Dendritic cell treated with granulocyte-macrophage colony-stimulating factor and Interleukin-4, amounts not matched to agents 40 ng/mL and 50 ng/mL, for 4 days (primary cell): Measurements from ENCODE around the gene SRGAP1.
"Not testable (repeated sequence)": the region's sequence is repeated elsewhere in the genome, so short reads cannot be mapped to it uniquely, and the experiment has no call there.

Experiments used
- H3K27ac Mint-ChIP-seq: one replicate; pipeline ENCODE4 v1.8.0; 2022; ENCODE audit warnings: mild to moderate bottlenecking, mixed read lengths
- H3K27me3 Mint-ChIP-seq: one replicate; pipeline ENCODE4 v1.8.0; 2022; ENCODE audit warnings: mild to moderate bottlenecking, mixed read lengths
- H3K36me3 Mint-ChIP-seq: one replicate; pipeline ENCODE4 v1.8.0; 2022; ENCODE audit warnings: low read depth, mixed read lengths
- H3K4me1 Mint-ChIP-seq: one replicate; pipeline ENCODE4 v1.8.0; 2022; ENCODE audit warnings: low read depth, mixed read lengths
- H3K4me3 Mint-ChIP-seq: one replicate; pipeline ENCODE4 v1.8.0; 2022; ENCODE audit warnings: mild to moderate bottlenecking, moderate library complexity, mixed read lengths
- H3K9me3 Mint-ChIP-seq: one replicate; pipeline ENCODE4 v1.8.0; 2022; ENCODE audit warnings: mixed read lengths
- intact Hi-C: fragments of 100-400 bp; cut with micrococcal nuclease; formaldehyde crosslinking; loops from one replicate; pipeline ENCODE4 v1.15.0; 2022

Gene SRGAP1

GRCh38 chr12:64027311-64027710 is 182.8 kb downstream of the SRGAP1 start:
- H3K27ac Mint-ChIP-seq, result no peak overlapping the region
- peaks cover 10% of the 10 kb centered on the region for H3K36me3 Mint-ChIP-seq
- H3K4me1 Mint-ChIP-seq, result no peaks in the 10 kb centered on the region
- no peaks in the 10 kb centered on the region for H3K9me3 Mint-ChIP-seq
- intact Hi-C loops, result no loop called here
- H3K27me3 Mint-ChIP-seq, result peaks cover 1% of the 10 kb centered on the region
- no peak overlapping the region for H3K4me3 Mint-ChIP-seq

GRCh38 chr12:64028541-64028940 is 184.0 kb downstream of the SRGAP1 start:
- Mint-ChIP-seq H3K4me3 (no peak overlapping the region), H3K36me3 (peaks cover 12% of the 10 kb centered on the region), H3K27me3 (peaks cover 1% of the 10 kb centered on the region), H3K9me3 (no peaks in the 10 kb centered on the region), H3K27ac (no peak overlapping the region), H3K4me1 (no peaks in the 10 kb centered on the region)
- intact Hi-C loops, result no loop called here

GRCh38 chr12:64029013-64029857 is 184.7 kb downstream of the SRGAP1 start:
- peaks cover under 1% of the 10 kb centered on the region for H3K27me3 Mint-ChIP-seq
- no peak overlapping the region for H3K4me3 Mint-ChIP-seq
- H3K36me3 Mint-ChIP-seq, result peaks cover 12% of the 10 kb centered on the region
- no peaks in the 10 kb centered on the region for H3K9me3 Mint-ChIP-seq
- peaks cover 5% of the 10 kb centered on the region for H3K4me1 Mint-ChIP-seq
- intact Hi-C loops, result no loop called here
- H3K27ac Mint-ChIP-seq, result no peak overlapping the region

GRCh38 chr12:64030155-64030554 is 185.7 kb downstream of the SRGAP1 start:
- H3K27me3 Mint-ChIP-seq, result no peaks in the 10 kb centered on the region
- H3K36me3 Mint-ChIP-seq, result peaks cover 12% of the 10 kb centered on the region
- intact Hi-C loops, result no loop called here
- H3K27ac Mint-ChIP-seq, result no peak overlapping the region
- no peak overlapping the region for H3K4me3 Mint-ChIP-seq
- no peaks in the 10 kb centered on the region for H3K9me3 Mint-ChIP-seq
- H3K4me1 Mint-ChIP-seq, result peaks cover 14% of the 10 kb centered on the region

- Mint-ChIP-seq H3K4me1 (peaks cover 19% of the 10 kb centered on the region), H3K36me3 (peaks cover 12% of the 10 kb centered on the region)
- H3K9me3 Mint-ChIP-seq, H3K27ac Mint-ChIP-seq, intact Hi-C loops, H3K4me3 Mint-ChIP-seq, H3K27me3 Mint-ChIP-seq: not testable (repeated sequence)
These were observed 189.6 kb downstream of the SRGAP1 start for GRCh38 chr12:64034056-64034455.

- H3K9me3 Mint-ChIP-seq, result no peaks in the 10 kb centered on the region
- peaks cover 8% of the 10 kb centered on the region for H3K36me3 Mint-ChIP-seq
These were observed 190.5 kb downstream of the SRGAP1 start for GRCh38 chr12:64034901-64035576.

GRCh38 chr12:64036414-64036813 is 191.9 kb downstream of the SRGAP1 start:
- intact Hi-C loops, result no loop called here
- peaks cover 22% of the 10 kb centered on the region for H3K4me1 Mint-ChIP-seq
- H3K9me3 Mint-ChIP-seq, result no peaks in the 10 kb centered on the region
- H3K4me3 Mint-ChIP-seq, result no peak overlapping the region
- no peaks in the 10 kb centered on the region for H3K27me3 Mint-ChIP-seq
- no peak overlapping the region for H3K27ac Mint-ChIP-seq
- H3K36me3 Mint-ChIP-seq, result peaks cover 8% of the 10 kb centered on the region

More at GRCh38 chr12:64034901-64035576, 190.5 kb downstream of the SRGAP1 start:
- H3K4me3 Mint-ChIP-seq, result no peak overlapping the region
- intact Hi-C loops, result no loop called here
- H3K27me3 Mint-ChIP-seq, result no peaks in the 10 kb centered on the region
- no peak overlapping the region for H3K27ac Mint-ChIP-seq
- peaks cover 22% of the 10 kb centered on the region for H3K4me1 Mint-ChIP-seq

GRCh38 chr12:64039281-64039871 is 194.9 kb downstream of the SRGAP1 start:
- Mint-ChIP-seq H3K4me1 (peaks cover 16% of the 10 kb centered on the region), H3K27me3 (no peaks in the 10 kb centered on the region), H3K9me3 (no peaks in the 10 kb centered on the region), H3K36me3 (peaks cover 6% of the 10 kb centered on the region), H3K4me3 (no peak overlapping the region), H3K27ac (no peak overlapping the region)
- intact Hi-C loops, result no loop called here

- intact Hi-C loops, result no loop called here
- H3K36me3 Mint-ChIP-seq, result peaks cover 6% of the 10 kb centered on the region
- H3K27ac Mint-ChIP-seq, result no peak overlapping the region
These were observed 198.4 kb downstream of the SRGAP1 start for GRCh38 chr12:64042911-64043310.

GRCh38 chr12:64044191-64044590 is 199.7 kb downstream of the SRGAP1 start:
- Mint-ChIP-seq H3K36me3 (peaks cover 6% of the 10 kb centered on the region), H3K9me3 (no peaks in the 10 kb centered on the region), H3K4me1 (peaks cover 2% of the 10 kb centered on the region), H3K27ac (no peak overlapping the region), H3K27me3 (no peaks in the 10 kb centered on the region), H3K4me3 (no peak overlapping the region)
- intact Hi-C loops, result no loop called here

More at GRCh38 chr12:64042911-64043310, 198.4 kb downstream of the SRGAP1 start:
- Mint-ChIP-seq H3K4me1 (peaks cover 6% of the 10 kb centered on the region), H3K4me3 (no peak overlapping the region), H3K9me3 (no peaks in the 10 kb centered on the region), H3K27me3 (no peaks in the 10 kb centered on the region)

GRCh38 chr12:64051057-64051456 is 206.6 kb downstream of the SRGAP1 start:
- Mint-ChIP-seq H3K4me3 (no peak overlapping the region), H3K36me3 (peaks cover 3% of the 10 kb centered on the region), H3K27ac (no peak overlapping the region), H3K27me3 (no peaks in the 10 kb centered on the region), H3K4me1 (no peaks in the 10 kb centered on the region), H3K9me3 (no peaks in the 10 kb centered on the region)
- intact Hi-C loops, result no loop called here

- Mint-ChIP-seq H3K27ac (no peak overlapping the region), H3K9me3 (no peaks in the 10 kb centered on the region), H3K4me1 (no peaks in the 10 kb centered on the region), H3K27me3 (no peaks in the 10 kb centered on the region), H3K4me3 (no peak overlapping the region), H3K36me3 (peaks cover 6% of the 10 kb centered on the region)
- intact Hi-C loops, result no loop called here
These were observed 208.6 kb downstream of the SRGAP1 start for GRCh38 chr12:64053117-64053516.

GRCh38 chr12:64054079-64054520 is 209.6 kb downstream of the SRGAP1 start:
- H3K27ac Mint-ChIP-seq, result no peak overlapping the region
- peaks cover 6% of the 10 kb centered on the region for H3K36me3 Mint-ChIP-seq
- intact Hi-C loops, result no loop called here
- H3K27me3 Mint-ChIP-seq, result no peaks in the 10 kb centered on the region
- no peaks in the 10 kb centered on the region for H3K4me1 Mint-ChIP-seq
- H3K4me3 Mint-ChIP-seq, result no peak overlapping the region
- H3K9me3 Mint-ChIP-seq, result no peaks in the 10 kb centered on the region

GRCh38 chr12:64056741-64057140 is 212.2 kb downstream of the SRGAP1 start:
- H3K27ac Mint-ChIP-seq, result no peak overlapping the region
- H3K36me3 Mint-ChIP-seq, result peaks cover 6% of the 10 kb centered on the region
- H3K9me3 Mint-ChIP-seq, result no peaks in the 10 kb centered on the region
- H3K27me3 Mint-ChIP-seq, result no peaks in the 10 kb centered on the region
- no peak overlapping the region for H3K4me3 Mint-ChIP-seq
- no peaks in the 10 kb centered on the region for H3K4me1 Mint-ChIP-seq
- intact Hi-C loops, result no loop called here
